Non-pigmented ciliary epithelial cell (primary cell): ENCODE measurements around the gene ARPC1A.
"Not testable (repeated sequence)": the region's sequence is repeated elsewhere in the genome, so short reads cannot be mapped to it uniquely, and the experiment has no call there.

Experiments
- DNase-seq: peaks from one replicate; pipeline ENCODE4 v3.0.0-alpha.2; 2010; ENCODE audit warnings: low read depth

The ARPC1A gene

DNA sequence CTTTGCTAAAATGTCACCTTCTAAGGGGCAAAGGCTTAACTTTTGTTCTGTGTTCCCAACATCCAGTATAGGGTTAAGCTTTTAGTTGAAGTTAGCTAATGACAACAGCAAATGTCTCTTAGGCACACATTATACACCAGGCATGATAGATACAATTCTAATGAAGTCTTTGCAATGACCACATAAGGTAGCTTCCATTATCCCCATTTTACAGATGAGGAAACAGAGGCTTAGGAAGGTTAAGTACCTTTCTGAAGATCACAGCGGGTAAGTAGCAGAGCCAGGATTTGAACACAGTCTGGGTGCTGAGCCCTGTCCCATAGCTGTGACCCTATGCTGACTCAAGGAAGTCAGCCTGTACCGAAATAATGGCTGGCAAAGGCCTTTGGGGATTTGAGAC is 84.9 kb downstream of the ARPC1A start:
- no peak for DNase-seq

DNA sequence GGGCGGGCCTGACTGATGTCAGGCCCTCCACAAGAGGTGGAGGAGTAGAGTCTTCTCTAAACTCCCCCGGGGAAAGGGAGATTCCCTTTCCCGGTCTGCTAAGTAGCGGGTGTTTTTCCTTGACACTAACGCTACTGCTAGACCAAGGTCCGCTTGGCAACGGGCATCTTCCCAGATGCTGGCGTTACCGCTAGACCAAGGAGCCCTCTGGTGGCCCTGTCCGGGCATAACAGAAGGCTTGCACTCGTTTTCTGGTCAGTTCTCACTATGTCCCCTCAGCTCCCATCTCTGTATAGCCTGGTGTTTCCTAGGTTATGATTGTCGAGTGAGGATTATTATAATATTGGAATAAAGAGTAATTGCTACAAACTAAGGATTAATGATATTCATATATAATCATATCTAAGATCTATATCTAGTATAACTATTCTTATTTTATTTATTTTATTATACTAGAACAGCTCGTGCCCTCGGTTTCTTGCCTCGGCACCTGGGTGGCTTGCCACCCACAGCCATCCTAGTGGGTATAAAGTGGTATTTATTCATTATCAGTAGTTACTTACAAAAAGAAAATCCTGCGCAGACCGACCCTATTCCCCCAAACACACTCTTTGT is 89.9 kb downstream of the ARPC1A start:
- DNase-seq: not testable (repeated sequence)
